ENCODE data around the gene ZRANB3.
"Not testable (repeated sequence)": the region's sequence is repeated elsewhere in the genome, so short reads cannot be mapped to it uniquely, and the experiment has no call there.

Gene ZRANB3

DNA sequence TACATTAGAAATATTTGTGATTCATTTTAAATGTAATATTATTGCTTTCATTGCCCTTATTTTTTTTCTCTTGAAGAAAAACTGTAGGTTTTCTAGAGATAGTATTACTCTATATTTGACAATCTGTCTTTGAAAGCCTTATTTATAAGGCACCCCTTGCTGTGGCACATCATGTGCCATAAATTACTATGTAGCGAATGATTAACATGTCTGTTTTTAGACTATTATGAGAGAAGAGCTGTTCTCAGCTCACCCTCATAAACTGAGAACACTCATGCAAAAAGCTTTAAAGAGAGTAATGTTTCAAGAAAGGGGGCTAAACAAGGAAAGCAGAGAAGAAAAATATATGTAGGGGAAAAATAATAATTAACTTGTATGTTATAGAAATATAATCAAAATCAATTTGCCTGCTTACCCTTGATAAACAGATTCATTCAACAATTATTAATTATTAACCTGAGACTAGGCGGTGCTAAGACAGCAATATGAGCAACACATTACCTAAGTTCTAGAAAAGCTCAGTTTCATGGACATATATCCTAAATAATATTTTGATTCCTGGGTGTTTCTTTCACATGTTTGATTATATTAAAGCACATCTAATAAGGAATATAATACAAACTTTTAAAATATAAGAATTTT, 409.9 kb downstream of the ZRANB3 start:
- DNase-seq: no peak

- no peak for DNase-seq
Measured at GRCh38 chr2:135119582-135119981, 411.4 kb downstream of the ZRANB3 start.

DNA sequence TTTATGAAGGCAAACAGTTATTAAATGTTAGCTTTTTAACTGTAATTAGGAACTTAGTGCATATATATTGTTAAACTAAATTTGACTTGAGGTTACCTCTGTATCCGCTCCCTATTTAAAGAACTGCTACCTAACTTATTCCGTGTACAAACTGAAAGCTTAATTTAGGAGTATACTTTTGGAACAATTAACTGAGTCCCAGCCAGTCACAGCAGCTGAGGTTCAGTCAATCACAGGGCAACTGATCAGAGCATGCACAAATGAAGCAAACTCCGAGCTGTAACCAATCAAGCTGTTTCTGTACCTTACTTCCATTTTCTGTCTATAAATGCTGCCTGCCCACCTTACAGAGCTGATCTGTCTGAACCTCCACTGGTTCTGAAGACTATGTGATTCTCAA, 417.7 kb downstream of the ZRANB3 start:
- no peak for DNase-seq

DNA sequence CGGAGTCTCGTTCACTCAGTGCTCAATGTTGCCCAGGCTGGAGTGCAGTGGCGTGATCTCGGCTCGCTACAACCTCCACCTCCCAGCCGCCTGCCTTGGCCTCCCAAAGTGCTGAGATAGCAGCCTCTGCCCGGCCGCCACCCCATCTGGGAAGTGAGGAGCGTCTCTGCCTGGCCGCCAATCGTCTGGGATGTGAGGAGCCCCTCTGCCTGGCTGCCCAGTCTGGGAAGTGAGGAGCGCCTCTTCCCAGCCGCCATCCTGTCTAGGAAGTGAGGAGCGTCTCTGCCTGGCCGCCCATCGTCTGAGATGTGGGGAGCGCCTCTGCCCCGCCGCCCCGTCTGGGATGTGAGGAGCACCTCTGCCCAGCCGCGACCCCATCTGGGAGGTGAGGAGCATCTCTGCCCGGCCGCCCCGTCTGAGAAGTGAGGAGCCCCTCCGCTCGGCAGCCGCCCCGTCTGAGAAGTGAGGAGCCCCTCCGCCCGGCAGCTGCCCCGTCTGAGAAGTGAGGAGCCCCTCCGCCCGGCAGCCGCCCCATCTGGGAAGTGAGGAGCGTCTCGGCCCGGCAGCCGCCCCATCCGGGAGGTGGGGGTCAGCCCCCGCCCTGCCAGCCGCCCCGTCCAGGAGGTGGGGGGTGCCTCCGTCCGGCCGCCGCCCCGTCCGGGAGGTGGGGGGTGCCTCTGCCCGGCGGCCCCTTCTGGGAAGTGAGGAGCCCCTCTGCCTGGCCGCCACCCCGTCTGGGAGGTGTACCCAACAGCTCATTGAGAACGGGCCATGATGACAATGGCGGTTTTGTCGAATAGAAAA, 425.3 kb downstream of the ZRANB3 start:
- DNase-seq: not testable (repeated sequence)

- DNase-seq: no peak
Measured at GRCh38 chr2:135103843-135104242, 427.2 kb downstream of the ZRANB3 start.

- DNase-seq: no peak
Measured at GRCh38 chr2:135099802-135100483, 431.1 kb downstream of the ZRANB3 start.

GRCh38 chr2:135097532-135098231, 433.3 kb downstream of the ZRANB3 start:
- no peak for DNase-seq

GRCh38 chr2:135096665-135097446, 434.2 kb downstream of the ZRANB3 start:
- no peak for DNase-seq

DNA sequence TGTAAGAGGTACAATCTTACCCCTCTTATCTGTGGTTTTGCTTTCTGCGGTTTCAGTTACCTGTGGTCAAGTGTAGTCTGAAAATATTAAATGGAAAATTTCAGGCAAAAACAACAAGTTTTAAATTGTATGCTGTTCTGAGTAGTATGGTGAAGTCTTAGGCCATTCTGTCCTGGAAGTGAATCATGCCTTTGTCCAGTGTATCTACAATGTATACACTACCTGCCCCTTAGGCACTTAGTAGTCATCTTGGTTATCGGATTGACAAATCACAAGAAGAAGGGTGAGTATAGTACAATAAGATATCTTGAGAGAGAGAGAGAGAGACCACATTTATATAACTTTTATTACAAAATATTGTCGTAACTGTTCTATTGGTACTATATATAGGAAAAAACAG, 435.4 kb downstream of the ZRANB3 start:
- no peak for DNase-seq

DNA sequence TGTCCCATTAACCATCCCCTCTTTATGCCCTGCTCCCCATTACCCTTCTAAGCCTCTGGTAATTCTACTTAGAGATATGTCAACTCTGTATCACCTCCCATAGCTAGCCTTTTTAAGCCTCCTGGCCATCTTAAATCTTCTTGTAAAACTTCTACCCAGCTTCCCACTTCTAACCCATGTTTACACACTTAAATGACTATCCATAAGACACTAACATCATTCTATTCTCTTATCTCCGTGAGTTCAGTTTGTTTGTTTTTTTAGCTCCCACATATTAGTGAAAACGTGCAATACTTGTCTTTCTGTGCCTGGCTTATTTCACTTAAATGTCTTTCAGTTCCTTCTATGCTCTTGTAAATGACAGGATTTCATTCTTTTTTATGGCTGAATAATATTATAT, 436.5 kb downstream of the ZRANB3 start:
- no peak for DNase-seq

DNA sequence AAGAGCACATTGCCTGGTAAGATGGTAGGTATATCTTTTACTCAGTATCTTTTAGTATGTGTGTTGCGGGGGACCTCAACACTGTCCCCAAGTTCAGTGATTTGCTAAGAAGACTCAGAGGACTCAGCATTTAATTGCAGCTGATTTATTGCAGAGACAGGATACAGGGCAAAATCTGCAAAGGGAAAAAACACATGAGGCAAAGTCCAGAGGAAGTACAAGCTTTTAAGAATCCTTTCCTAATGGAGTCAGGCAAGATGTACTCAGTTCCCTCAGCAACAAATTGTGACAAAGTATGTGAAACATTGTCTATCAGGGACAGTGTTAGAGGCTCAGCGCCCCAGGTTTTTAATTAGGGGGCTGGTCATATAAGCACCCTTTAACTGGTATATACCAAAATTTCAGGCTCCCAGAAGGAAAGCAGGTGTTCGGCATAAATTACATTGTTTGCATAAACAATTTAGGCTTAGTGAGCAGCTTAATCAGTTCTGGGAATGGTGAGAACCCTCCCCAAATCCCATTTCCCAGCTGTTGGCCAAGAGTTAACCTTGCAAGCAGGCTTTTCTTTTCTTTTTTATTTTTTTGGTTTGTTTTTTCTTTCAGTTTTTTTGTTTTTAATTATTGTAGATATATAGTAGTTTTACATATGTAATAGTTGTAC, 437.2 kb downstream of the ZRANB3 start:
- DNase-seq: peak; percentile 37

GRCh38 chr2:135093193-135093592, 437.8 kb downstream of the ZRANB3 start:
- DNase-seq: no peak

DNA sequence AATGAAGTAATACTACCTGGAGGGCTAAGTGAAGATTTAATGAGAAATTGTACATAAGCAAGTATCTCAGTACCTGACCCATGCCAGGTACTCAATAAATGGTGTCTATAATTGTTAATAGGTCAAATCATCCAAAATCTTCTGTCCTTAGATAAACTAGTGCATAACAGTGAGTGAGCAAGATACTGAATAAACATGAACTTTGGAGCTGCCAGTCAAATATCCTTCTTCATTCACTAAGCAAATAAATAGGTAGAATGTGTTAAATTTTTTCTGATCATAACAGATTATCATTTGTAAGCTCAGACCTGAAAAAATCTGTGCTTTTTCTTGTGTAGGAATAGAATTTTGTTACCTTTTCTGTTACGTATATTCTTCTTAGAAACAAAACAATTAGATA, 439.3 kb downstream of the ZRANB3 start:
- no peak for DNase-seq

- not testable (repeated sequence) for DNase-seq
Measured at GRCh38 chr2:135089597-135089996, 441.4 kb downstream of the ZRANB3 start.

Measured in COR-L47 (cell line).